ENCODE measurements around the gene CDC25B. TPM values are rescaled to one million over a fixed set of nuclear protein-coding genes. Genes with fewer than 3 reads are reported as not detected.
A peak's percentile ranks its signal among the peaks of the same experiment; 100 is the strongest.

The CDC25B gene
- total and polyA plus RNA-seq, 2 of the 13 experiments (the other 11 are each of a cell fraction or from before 2014, with no cell fraction given): 14.5 to 19.4 TPM

DNA sequence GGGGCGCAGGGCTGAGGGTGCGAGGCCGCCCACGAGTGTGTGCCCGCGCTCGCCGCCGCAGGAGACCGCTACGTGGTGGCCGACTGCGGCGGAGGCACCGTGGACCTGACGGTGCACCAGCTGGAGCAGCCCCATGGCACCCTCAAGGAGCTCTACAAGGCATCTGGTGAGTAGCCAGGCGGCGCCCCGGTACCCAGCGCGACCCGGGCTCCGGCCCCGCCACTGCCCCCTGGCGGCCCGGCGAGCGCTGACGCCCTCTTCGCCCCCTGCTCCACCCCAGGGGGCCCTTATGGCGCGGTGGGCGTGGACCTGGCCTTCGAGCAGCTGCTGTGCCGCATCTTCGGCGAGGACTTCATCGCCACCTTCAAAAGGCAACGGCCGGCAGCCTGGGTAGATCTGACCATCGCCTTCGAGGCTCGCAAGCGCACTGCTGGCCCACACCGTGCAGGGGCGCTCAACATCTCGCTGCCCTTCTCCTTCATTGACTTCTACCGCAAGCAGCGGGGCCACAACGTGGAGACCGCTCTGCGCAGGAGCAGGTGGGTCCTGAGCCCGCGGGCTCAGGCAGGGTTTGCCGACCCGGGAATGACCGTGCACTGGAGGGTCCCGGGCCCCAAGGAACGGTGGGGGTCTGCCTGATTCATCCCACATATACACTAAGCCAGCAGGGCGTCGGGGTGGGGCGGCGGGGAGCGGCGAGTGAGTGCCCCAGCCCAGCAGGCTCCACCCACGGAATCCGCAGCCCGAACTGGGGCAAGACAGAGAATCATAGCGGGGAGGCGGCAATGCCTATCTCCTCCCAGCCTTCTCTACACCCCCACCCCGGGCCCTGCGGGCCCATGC, 46.2 kb upstream of the CDC25B start (continued):
- TF ChIP-seq DBP (CRISPR knock-in tag; IDR thresholded peaks at IDR 0.05; ENCODE audit: not compliant biosample characterization) (no peak), XRCC5 (optimal IDR thresholded peaks at IDR 0.05; ENCODE audit: low read length) (peak; percentile 98), HNF4G (IDR thresholded peaks at IDR 0.05; ENCODE audit: borderline replicate concordance, low read depth, low read length) (0 out of 2 replicates have a peak, but pooled peaks have one; percentile 18), HNF4G (CRISPR knock-in tag; IDR thresholded peaks at IDR 0.05; ENCODE audit: borderline replicate concordance, low read depth) (no peak; the same call in 1 of the 2 replicates), CBX5 (CRISPR knock-in tag; IDR thresholded peaks at IDR 0.05; ENCODE audit: borderline replicate concordance) (0 out of 2 replicates have a peak, but pooled peaks have one; percentile 46), ZNF275 (CRISPR knock-in tag; IDR thresholded peaks at IDR 0.05; ENCODE audit: borderline replicate concordance) (no peak), ZNF776 (CRISPR knock-in tag; IDR thresholded peaks at IDR 0.05) (no peak; the same call in 1 of the 2 replicates), MTF2 (CRISPR knock-in tag; IDR thresholded peaks at IDR 0.05; ENCODE audit: borderline replicate concordance) (peak; percentile 83; the same call in 1 of the 2 replicates), MEIS2 (CRISPR knock-in tag; IDR thresholded peaks at IDR 0.05) (peak; percentile 79; the same call in 1 of the 2 replicates), CBX1 (IDR thresholded peaks at IDR 0.05; ENCODE audit: low read depth) (peak; percentile 35), STAT5B (CRISPR knock-in tag; IDR thresholded peaks at IDR 0.05) (0 out of 2 replicates have a peak, but pooled peaks have one; percentile 6), TRIM24 (CRISPR knock-in tag; IDR thresholded peaks at IDR 0.05) (no peak), ZBTB3 (CRISPR knock-in tag; IDR thresholded peaks at IDR 0.05; ENCODE audit: borderline replicate concordance, low read depth) (no peak), NR2F2 (IDR thresholded peaks at IDR 0.05; ENCODE audit: borderline replicate concordance, low read depth) (no peak; the same call in 1 of the 2 replicates), EZH2 (conservative IDR thresholded peaks at IDR 0.05; ENCODE audit: low read depth, low read length) (no peak), DNMT1 (CRISPR knock-in tag; IDR thresholded peaks at IDR 0.05) (peak; percentile 66; the same call in 1 of the 2 replicates), WIZ (CRISPR knock-in tag; IDR thresholded peaks at IDR 0.05) (peak; percentile 72; the same call in 1 of the 2 replicates), ZNF335 (CRISPR knock-in tag; IDR thresholded peaks at IDR 0.05) (no peak), LCORL (IDR thresholded peaks at IDR 0.05) (no peak), LCORL (CRISPR knock-in tag; IDR thresholded peaks at IDR 0.05) (peak; percentile 81; the same call in 1 of the 2 replicates), FOXO1 (CRISPR knock-in tag; IDR thresholded peaks at IDR 0.05) (peak; percentile 52; the same call in 1 of the 2 replicates), ATF7-NPFF (CRISPR knock-in tag; IDR thresholded peaks at IDR 0.05; ENCODE audit: low read depth) (peak; percentile 93), ZSCAN30 (CRISPR knock-in tag; IDR thresholded peaks at IDR 0.05) (no peak), MED1 (CRISPR knock-in tag; IDR thresholded peaks at IDR 0.05) (0 out of 2 replicates have a peak, but pooled peaks have one; percentile 45), RAD21 (CRISPR knock-in tag; IDR thresholded peaks at IDR 0.05) (peak; percentile 95)
- TF ChIP-seq, protein P1, sequence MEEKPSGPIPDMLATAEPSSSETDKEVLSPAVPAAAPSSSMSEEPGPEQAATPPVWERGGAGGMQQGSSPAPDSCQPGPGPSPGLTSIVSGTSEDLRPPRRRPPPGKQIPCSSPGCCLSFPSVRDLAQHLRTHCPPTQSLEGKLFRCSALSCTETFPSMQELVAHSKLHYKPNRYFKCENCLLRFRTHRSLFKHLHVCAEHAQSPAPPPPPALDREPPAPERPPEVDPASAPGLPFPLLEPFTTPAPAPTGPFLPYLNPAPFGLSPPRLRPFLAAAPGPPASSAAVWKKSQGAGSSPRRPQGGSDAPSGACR (CRISPR knock-in tag; IDR thresholded peaks at IDR 0.05): peak; percentile 62; the same call in 1 of the 2 replicates
- TF ChIP-seq, protein P2, sequence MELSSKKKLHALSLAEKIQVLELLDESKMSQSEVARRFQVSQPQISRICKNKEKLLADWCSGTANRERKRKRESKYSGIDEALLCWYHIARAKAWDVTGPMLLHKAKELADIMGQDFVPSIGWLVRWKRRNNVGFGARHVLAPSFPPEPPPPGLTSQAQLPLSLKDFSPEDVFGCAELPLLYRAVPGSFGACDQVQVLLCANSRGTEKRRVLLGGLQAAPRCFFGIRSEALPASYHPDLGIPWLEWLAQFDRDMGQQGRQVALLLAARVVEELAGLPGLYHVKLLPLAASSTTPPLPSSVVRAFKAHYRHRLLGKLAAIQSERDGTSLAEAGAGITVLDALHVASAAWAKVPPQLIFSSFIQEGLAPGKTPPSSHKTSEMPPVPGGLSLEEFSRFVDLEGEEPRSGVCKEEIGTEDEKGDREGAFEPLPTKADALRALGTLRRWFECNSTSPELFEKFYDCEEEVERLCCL (CRISPR knock-in tag; IDR thresholded peaks at IDR 0.05; ENCODE audit: borderline replicate concordance): no peak

Data from HepG2 (cell line).